ENCODE results near the gene GUCY1A2. TPM values are rescaled to one million over a fixed set of nuclear protein-coding genes. Genes with fewer than 3 reads are reported as not detected.

The GUCY1A2 gene
- total and polyA plus RNA-seq, 2 donors (not counting 3 experiments of a cell fraction or from before 2014, with no cell fraction given), result 0.02 to 0.03 TPM

- H3K27me3 ChIP-seq (ENCODE audit: control insufficient read depth in 2 of 2, insufficient read depth in 2 of 2, low read length in 2 of 2), result no peaks in the 10 kb centered on the region
- no TSS peak for BruUV-seq (replicated peaks)
- H3K36me3 ChIP-seq (ENCODE audit: control insufficient read depth in 2 of 2, extremely low read depth in 1 of 2, insufficient read depth in 2 of 2, low read length in 2 of 2), result no peaks in the 10 kb centered on the region
- no peak overlapping the region for H3K4me3 ChIP-seq (replicated peaks in 1 of 3; ENCODE audit: insufficient read depth in 1 of 3, low read depth in 1 of 3, low read length in 3 of 3)
- TF ChIP-seq GATA2 (IDR thresholded peaks at IDR 0.05; ENCODE audit: insufficient read depth, insufficient read length, low read depth, low read length) (no peak), MYC (IDR thresholded peaks at IDR 0.05; ENCODE audit: low read depth, low read length) (no peak), JUN (IDR thresholded peaks at IDR 0.05; ENCODE audit: borderline replicate concordance, insufficient read depth, insufficient read length, low read depth) (no peak), POLR2AphosphoS5 (IDR thresholded peaks at IDR 0.05; ENCODE audit: insufficient read depth, low read depth, low read length) (no peak), FOS (IDR thresholded peaks at IDR 0.05; ENCODE audit: borderline replicate concordance, insufficient read depth, low read length) (no peak), POLR2A (IDR thresholded peaks at IDR 0.05; ENCODE audit: low read depth, low read length) (no peak)
- TF ChIP-seq, protein P1, sequence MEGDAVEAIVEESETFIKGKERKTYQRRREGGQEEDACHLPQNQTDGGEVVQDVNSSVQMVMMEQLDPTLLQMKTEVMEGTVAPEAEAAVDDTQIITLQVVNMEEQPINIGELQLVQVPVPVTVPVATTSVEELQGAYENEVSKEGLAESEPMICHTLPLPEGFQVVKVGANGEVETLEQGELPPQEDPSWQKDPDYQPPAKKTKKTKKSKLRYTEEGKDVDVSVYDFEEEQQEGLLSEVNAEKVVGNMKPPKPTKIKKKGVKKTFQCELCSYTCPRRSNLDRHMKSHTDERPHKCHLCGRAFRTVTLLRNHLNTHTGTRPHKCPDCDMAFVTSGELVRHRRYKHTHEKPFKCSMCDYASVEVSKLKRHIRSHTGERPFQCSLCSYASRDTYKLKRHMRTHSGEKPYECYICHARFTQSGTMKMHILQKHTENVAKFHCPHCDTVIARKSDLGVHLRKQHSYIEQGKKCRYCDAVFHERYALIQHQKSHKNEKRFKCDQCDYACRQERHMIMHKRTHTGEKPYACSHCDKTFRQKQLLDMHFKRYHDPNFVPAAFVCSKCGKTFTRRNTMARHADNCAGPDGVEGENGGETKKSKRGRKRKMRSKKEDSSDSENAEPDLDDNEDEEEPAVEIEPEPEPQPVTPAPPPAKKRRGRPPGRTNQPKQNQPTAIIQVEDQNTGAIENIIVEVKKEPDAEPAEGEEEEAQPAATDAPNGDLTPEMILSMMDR (IDR thresholded peaks at IDR 0.05; ENCODE audit: extremely low read depth in 1 of 2, insufficient read depth in 1 of 2, low read depth in 1 of 2, low read length in 2 of 2), result no peak
- TF ChIP-seq, protein P2, sequence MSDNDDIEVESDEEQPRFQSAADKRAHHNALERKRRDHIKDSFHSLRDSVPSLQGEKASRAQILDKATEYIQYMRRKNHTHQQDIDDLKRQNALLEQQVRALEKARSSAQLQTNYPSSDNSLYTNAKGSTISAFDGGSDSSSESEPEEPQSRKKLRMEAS (IDR thresholded peaks at IDR 0.05; ENCODE audit: insufficient read depth, insufficient read length), result no peak
- no peak overlapping the region for H2AFZ ChIP-seq (ENCODE audit: low read depth, low read length)
- DNase-seq (ENCODE audit: low read depth, low spot score) (no peak), FAIRE-seq (no peak)
- dilution Hi-C loops (cut with MboI; ENCODE audit: extremely low pct_ligation_motif_present, low sequenced_read_pairs) (no loop called here), intact Hi-C loops (cut with micrococcal nuclease) (no loop called here)
- no peaks in the 10 kb centered on the region for H4K20me1 ChIP-seq (replicated peaks; ENCODE audit: control insufficient read depth, extremely low read depth, insufficient read depth, low read length)
- no peak overlapping the region for H3K27ac ChIP-seq (ENCODE audit: insufficient read depth, low read depth, low read length)
- no peak overlapping the region for H3K4me2 ChIP-seq (ENCODE audit: insufficient read depth, low read length)
- no peak overlapping the region for H3K9ac ChIP-seq (replicated peaks; ENCODE audit: extremely low read depth, insufficient read depth, low read length)
- H3K9me1 ChIP-seq (replicated peaks; ENCODE audit: control insufficient read depth, extremely low read depth, insufficient read depth, low read length), result no peaks in the 10 kb centered on the region
- H3K79me2 ChIP-seq (ENCODE audit: control insufficient read depth, insufficient read depth, low read length), result no peaks in the 10 kb centered on the region
- H3K4me1 ChIP-seq (ENCODE audit: control insufficient read depth, extremely low read depth, insufficient read depth, low read length), result no peaks in the 10 kb centered on the region
- no peaks in the 10 kb centered on the region for H3K9me3 ChIP-seq (replicated peaks; ENCODE audit: control insufficient read depth, insufficient read depth, low read length)
- ChIA-PET CTCF (no interaction called here), POLR2A (no interaction called here)
These were observed 323.8 kb downstream of the GUCY1A2 start for GRCh38 chr11:106694501-106694900.
